Suprapubic skin (tissue), 4 donors: Measurements from ENCODE around the gene SLC10A3.

Experiments
- EP300 ChIP-seq: sonication (generic); formaldehyde crosslinking; IDR thresholded peaks from one replicate; pipeline ENCODE4 v1.6.1; 2017; ENCODE audit warnings: antibody characterized with exemption
- POLR2AphosphoS5 ChIP-seq, 3 donors: sonication (generic); formaldehyde crosslinking; IDR thresholded peaks; one replicate each; pipeline ENCODE4 v1.6.1; 2017; ENCODE audit warnings: antibody characterized with exemption in 3 of 3
- TF ChIP-seq, protein P1 (sequence below), 2 donors: fragments of 200-600 bp in 1 of 2; fragments of 450-650 bp in 1 of 2; sonication (generic) in 1 of 2; IDR thresholded peaks; one replicate each; pipeline ENCODE4 v1.5.1; 2016 to 2019; ENCODE audit warnings: antibody characterized with exemption in 2 of 2, mild to moderate bottlenecking in 1 of 2, moderate library complexity in 1 of 2

DNA sequence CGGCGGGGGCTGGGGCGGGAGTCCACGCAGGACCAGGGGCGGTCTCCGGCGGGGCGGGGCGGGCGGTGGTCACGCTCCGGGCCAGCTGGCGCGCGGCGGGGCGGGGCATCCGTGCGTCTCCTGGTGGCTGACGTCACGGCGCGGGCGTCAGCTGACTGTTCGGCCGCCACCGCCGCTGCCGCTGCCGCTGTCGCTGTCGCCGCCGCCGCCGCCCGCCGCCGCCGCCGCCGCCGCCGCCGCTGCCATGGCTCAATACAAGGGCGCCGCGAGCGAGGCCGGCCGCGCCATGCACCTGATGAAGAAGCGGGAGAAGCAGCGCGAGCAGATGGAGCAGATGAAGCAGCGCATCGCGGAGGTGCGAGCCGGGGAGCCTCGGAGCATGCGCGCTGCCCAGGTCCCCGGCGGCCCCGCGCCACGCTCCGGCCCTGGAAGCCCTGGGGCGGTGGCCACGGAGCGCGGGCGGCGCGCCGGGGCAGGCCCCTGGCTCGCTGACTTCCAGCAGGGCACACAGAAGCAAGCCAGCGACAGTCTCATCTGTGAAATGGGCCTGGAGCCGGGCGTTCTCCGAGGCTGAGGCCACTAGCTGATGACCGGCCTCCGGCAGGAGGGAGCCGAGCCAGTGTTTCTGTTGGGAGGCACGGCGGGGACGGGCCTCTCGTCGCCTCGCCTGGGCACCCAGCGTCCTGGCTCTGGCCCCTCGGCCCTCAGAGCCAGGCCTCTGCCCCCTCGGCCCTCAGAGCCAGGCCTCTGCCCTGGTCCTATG, 46.3 kb downstream of the SLC10A3 start, which contains the start of gene FAM50A:
- TF ChIP-seq, protein P1, sequence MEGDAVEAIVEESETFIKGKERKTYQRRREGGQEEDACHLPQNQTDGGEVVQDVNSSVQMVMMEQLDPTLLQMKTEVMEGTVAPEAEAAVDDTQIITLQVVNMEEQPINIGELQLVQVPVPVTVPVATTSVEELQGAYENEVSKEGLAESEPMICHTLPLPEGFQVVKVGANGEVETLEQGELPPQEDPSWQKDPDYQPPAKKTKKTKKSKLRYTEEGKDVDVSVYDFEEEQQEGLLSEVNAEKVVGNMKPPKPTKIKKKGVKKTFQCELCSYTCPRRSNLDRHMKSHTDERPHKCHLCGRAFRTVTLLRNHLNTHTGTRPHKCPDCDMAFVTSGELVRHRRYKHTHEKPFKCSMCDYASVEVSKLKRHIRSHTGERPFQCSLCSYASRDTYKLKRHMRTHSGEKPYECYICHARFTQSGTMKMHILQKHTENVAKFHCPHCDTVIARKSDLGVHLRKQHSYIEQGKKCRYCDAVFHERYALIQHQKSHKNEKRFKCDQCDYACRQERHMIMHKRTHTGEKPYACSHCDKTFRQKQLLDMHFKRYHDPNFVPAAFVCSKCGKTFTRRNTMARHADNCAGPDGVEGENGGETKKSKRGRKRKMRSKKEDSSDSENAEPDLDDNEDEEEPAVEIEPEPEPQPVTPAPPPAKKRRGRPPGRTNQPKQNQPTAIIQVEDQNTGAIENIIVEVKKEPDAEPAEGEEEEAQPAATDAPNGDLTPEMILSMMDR (IDR thresholded peaks at IDR 0.05): no peak
- TF ChIP-seq EP300 (no peak), POLR2AphosphoS5 (IDR thresholded peaks at IDR 0.05) (no peak)
